K562 (cell line): ENCODE measurements around the gene RAB3C.

Experiments
- AFF4 ChIP-seq: sonication (generic); formaldehyde crosslinking; IDR thresholded peaks from 2 replicates; pipeline ENCODE4 v1.8.0; 2023; ENCODE audit warnings: mild to moderate bottlenecking, missing genetic modification reagents
- BDP1 ChIP-seq: IDR thresholded peaks from 3 replicates; pipeline ENCODE4 v1.6.1; 2011; ENCODE audit not compliant: insufficient read length, insufficient read depth
- CBX3 ChIP-seq, 2 experiments: IDR thresholded peaks; 1 replicate in 1 of 2; 2 replicates in 1 of 2; pipeline ENCODE4 v1.6.1; 2012; ENCODE audit warnings: inconsistent platforms in 2 of 2, low read length in 2 of 2, borderline replicate concordance in 1 of 2, control low read depth in 1 of 2
- CHD2 ChIP-seq: IDR thresholded peaks from 2 replicates; pipeline ENCODE4 v1.6.1; 2011; ENCODE audit warnings: low read depth, low read length
- CREM ChIP-seq: IDR thresholded peaks from 2 replicates; pipeline ENCODE4 v1.6.1; 2014; ENCODE audit warnings: antibody characterized with exemption, low read depth
- CTCF ChIP-seq, 3 experiments: IDR thresholded peaks in 2 of 3; conservative IDR thresholded peaks in 1 of 3; 2 replicates each; pipeline ENCODE4 v1.5.1; 2011 to 2012; ENCODE audit warnings: low read length in 3 of 3, mild to moderate bottlenecking in 3 of 3, control low read depth in 2 of 3, improper control_type of control experiment in 1 of 3, inconsistent platforms in 1 of 3, low read depth in 1 of 3, mixed read lengths in 1 of 3, moderate library complexity in 1 of 3; ENCODE audit not compliant: insufficient read depth in 2 of 3
- ELF4 ChIP-seq: fragments of 450-650 bp; formaldehyde crosslinking; IDR thresholded peaks from 2 replicates; pipeline ENCODE4 v1.4.0; 2022; ENCODE audit warnings: missing genetic modification characterization
- EP300 ChIP-seq: IDR thresholded peaks from 2 replicates; pipeline ENCODE4 v1.6.1; 2012; ENCODE audit warnings: low read length, improper control_type of control experiment
- EZH2 ChIP-seq: IDR thresholded peaks from 2 replicates; pipeline ENCODE4 v1.6.1; 2012; ENCODE audit warnings: low read depth, mild to moderate bottlenecking, inconsistent platforms, low read length, borderline replicate concordance
- MEF2D ChIP-seq: conservative IDR thresholded peaks from 2 replicates; pipeline ENCODE4 v1.6.1; 2016; ENCODE audit warnings: low read depth, missing genetic modification characterization, missing compliant biosample characterization
- POLR2A ChIP-seq: fragments of 450-650 bp; conservative IDR thresholded peaks from 2 replicates; pipeline ENCODE4 v1.6.1; 2016
- RHOXF2B ChIP-seq: fragments of 250-450 bp; sonication (Bioruptor Pico); conservative IDR thresholded peaks from 2 replicates; pipeline ENCODE4 v1.5.1; 2021
- YY1 ChIP-seq, 3 experiments: IDR thresholded peaks; 2 replicates each; pipeline ENCODE4 v1.6.1; 2011; ENCODE audit warnings: low read length in 2 of 3, mild to moderate bottlenecking in 2 of 3, moderate library complexity in 2 of 3, borderline replicate concordance in 1 of 3, control low read depth in 1 of 3, low read depth in 1 of 3; ENCODE audit not compliant: insufficient read depth in 3 of 3, insufficient replicate concordance in 2 of 3, control insufficient read depth in 1 of 3, insufficient read length in 1 of 3; ENCODE audit errors: extremely low read depth in 1 of 3
- ZBTB26 ChIP-seq: fragments of 450-650 bp; formaldehyde crosslinking; IDR thresholded peaks from 2 replicates; pipeline ENCODE4 v1.4.0; 2022; ENCODE audit warnings: missing genetic modification characterization

GRCh38 chr5:58640011-58640410 lies 57.1 kb downstream of the RAB3C start:
- TF ChIP-seq ELF4 (CRISPR knock-in tag): no peak
- no peak for TF ChIP-seq CTCF (IDR thresholded peaks at IDR 0.05 in 2 of 3, conservative IDR thresholded peaks at IDR 0.05 in 1 of 3; ENCODE audit: insufficient read depth in 2 of 3, low read depth in 1 of 3, low read length in 3 of 3)
- TF ChIP-seq YY1 (IDR thresholded peaks at IDR 0.05; ENCODE audit: borderline replicate concordance in 1 of 3, control insufficient read depth in 1 of 3, extremely low read depth in 1 of 3, insufficient read depth in 3 of 3, insufficient read length in 1 of 3, insufficient replicate concordance in 2 of 3, low read depth in 1 of 3, low read length in 2 of 3): no peak
- TF ChIP-seq AFF4: no peak
- TF ChIP-seq BDP1: no peak
- no peak for TF ChIP-seq CREM
- no peak for TF ChIP-seq CBX3 (IDR thresholded peaks at IDR 0.05; ENCODE audit: borderline replicate concordance in 1 of 2, low read length in 2 of 2)
- no peak for TF ChIP-seq CHD2
- TF ChIP-seq EP300: no peak
- no peak for TF ChIP-seq ZBTB26
- TF ChIP-seq MEF2D (tag): no peak
- TF ChIP-seq POLR2A: no peak
- TF ChIP-seq RHOXF2B: no peak
- no peak for TF ChIP-seq EZH2
